MM.1S (cell line): ENCODE data around the gene CLCN4.
A peak's percentile ranks its signal among the peaks of the same experiment; 100 is the strongest.

Experiments used
- DNase-seq: peaks from one replicate; pipeline ENCODE4 v3.0.0-alpha.2; 2015
- H2AFZ ChIP-seq: fragments of 300-600 bp; sonication (generic); 2 replicates; pipeline ENCODE4 v1.6.0; 2016; ENCODE audit warnings: antibody characterized with exemption, low read length
- H3F3A ChIP-seq: fragments of 300-600 bp; sonication (generic); 2 replicates; pipeline ENCODE4 v1.6.1; 2016; ENCODE audit warnings: mild to moderate bottlenecking, antibody characterized with exemption, low read length, moderate library complexity, mixed read lengths; ENCODE audit not compliant: insufficient read depth
- H3K27ac ChIP-seq: fragments of 300-600 bp; sonication (generic); 2 replicates; pipeline ENCODE4 v1.5.1; 2016; ENCODE audit warnings: mild to moderate bottlenecking, low read length
- H3K27me3 ChIP-seq: fragments of 300-600 bp; sonication (generic); replicated peaks from 2 replicates; pipeline ENCODE4 v1.6.0; 2016; ENCODE audit warnings: low read length; ENCODE audit not compliant: insufficient read depth
- H3K36me3 ChIP-seq: fragments of 300-600 bp; sonication (generic); replicated peaks from 2 replicates; pipeline ENCODE4 v1.6.1; 2016; ENCODE audit warnings: mild to moderate bottlenecking, low read length, mixed read lengths; ENCODE audit not compliant: insufficient read depth
- H3K4me1 ChIP-seq: fragments of 300-600 bp; sonication (generic); 2 replicates; pipeline ENCODE4 v1.6.1; 2016; ENCODE audit warnings: low read length, mixed read lengths
- H3K4me2 ChIP-seq: fragments of 300-600 bp; sonication (generic); 2 replicates; pipeline ENCODE4 v1.6.0; 2016; ENCODE audit warnings: low read depth, low read length
- H3K4me3 ChIP-seq: fragments of 300-600 bp; sonication (generic); 2 replicates; pipeline ENCODE4 v1.5.1; 2016; ENCODE audit warnings: low read length, mixed read lengths
- H3K79me2 ChIP-seq: fragments of 300-600 bp; sonication (generic); 2 replicates; pipeline ENCODE4 v1.6.1; 2016; ENCODE audit warnings: mixed run types, low read length, mixed read lengths
- H3K9ac ChIP-seq: fragments of 300-600 bp; sonication (generic); 2 replicates; pipeline ENCODE4 v1.6.1; 2016; ENCODE audit warnings: low read length, mixed read lengths
- H3K9me2 ChIP-seq: fragments of 300-600 bp; sonication (generic); replicated peaks from 2 replicates; pipeline ENCODE4 v1.6.1; 2016; ENCODE audit warnings: mild to moderate bottlenecking, low read length, mixed read lengths; ENCODE audit not compliant: insufficient read depth
- H3K9me3 ChIP-seq: fragments of 300-600 bp; sonication (generic); replicated peaks from 2 replicates; pipeline ENCODE4 v1.6.1; 2016; ENCODE audit warnings: mild to moderate bottlenecking, low read length, mixed read lengths; ENCODE audit not compliant: insufficient read depth
- H4K20me1 ChIP-seq: fragments of 300-600 bp; sonication (generic); 2 replicates; pipeline ENCODE4 v1.6.1; 2016; ENCODE audit warnings: mild to moderate bottlenecking, low read length, moderate library complexity, mixed read lengths; ENCODE audit not compliant: insufficient read depth
- EZH2 ChIP-seq: fragments of 300-600 bp; sonication (generic); optimal IDR thresholded peaks from 2 replicates; pipeline ENCODE3; 2017; ENCODE audit warnings: low read depth, mild to moderate bottlenecking, antibody characterized with exemption, low read length, mixed read lengths
- EZH2phosphoT487 ChIP-seq: fragments of 300-600 bp; sonication (generic); IDR thresholded peaks from 2 replicates; pipeline ENCODE4 v1.6.1; 2018; ENCODE audit warnings: antibody characterized with exemption, low read length
- TF ChIP-seq, protein P1 (sequence below): fragments of 300-600 bp; sonication (generic); IDR thresholded peaks from 2 replicates; pipeline ENCODE4 v1.5.1; 2016; ENCODE audit warnings: antibody characterized with exemption, low read length, mixed read lengths

The CLCN4 gene

DNA sequence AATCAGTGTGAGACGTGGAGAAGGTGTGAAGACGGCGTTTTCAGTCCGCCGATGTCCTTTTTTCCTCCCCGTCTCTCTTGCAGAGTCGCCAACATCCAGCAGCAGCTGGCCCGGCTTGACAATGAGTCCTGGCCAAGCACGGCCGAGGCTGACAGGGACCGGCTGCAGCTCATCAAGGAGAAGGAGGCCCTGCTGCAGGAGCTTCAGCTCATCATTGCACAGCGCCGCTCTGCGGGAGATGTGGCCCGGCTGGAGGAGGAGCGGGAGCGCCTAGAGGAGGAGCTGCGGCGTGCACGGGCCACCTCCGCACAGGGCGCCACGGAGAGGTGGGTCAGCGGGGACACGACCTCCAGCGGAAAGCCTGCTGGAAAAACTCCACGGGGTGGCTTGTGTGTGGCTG lies 47.1 kb upstream of the CLCN4 start:
- Histone ChIP-seq H3K79me2 (peaks cover 53% of the 10 kb centered on the region), H3K27ac (peak overlapping the region; percentile 100), H3K4me1 (peaks cover 76% of the 10 kb centered on the region), H3K9me3 (no peaks in the 10 kb centered on the region), H4K20me1 (no peaks in the 10 kb centered on the region), H3K27me3 (no peaks in the 10 kb centered on the region), H3K9me2 (no peaks in the 10 kb centered on the region), H3K36me3 (no peaks in the 10 kb centered on the region), H2AFZ (no peak overlapping the region), H3K4me3 (no peak overlapping the region), H3K4me2 (peak overlapping the region; percentile 78), H3F3A (peaks cover 57% of the 10 kb centered on the region), H3K9ac (peak overlapping the region; percentile 94; the same call in 1 of the 2 replicates)
- DNase-seq, result no peak
- TF ChIP-seq, protein P1, sequence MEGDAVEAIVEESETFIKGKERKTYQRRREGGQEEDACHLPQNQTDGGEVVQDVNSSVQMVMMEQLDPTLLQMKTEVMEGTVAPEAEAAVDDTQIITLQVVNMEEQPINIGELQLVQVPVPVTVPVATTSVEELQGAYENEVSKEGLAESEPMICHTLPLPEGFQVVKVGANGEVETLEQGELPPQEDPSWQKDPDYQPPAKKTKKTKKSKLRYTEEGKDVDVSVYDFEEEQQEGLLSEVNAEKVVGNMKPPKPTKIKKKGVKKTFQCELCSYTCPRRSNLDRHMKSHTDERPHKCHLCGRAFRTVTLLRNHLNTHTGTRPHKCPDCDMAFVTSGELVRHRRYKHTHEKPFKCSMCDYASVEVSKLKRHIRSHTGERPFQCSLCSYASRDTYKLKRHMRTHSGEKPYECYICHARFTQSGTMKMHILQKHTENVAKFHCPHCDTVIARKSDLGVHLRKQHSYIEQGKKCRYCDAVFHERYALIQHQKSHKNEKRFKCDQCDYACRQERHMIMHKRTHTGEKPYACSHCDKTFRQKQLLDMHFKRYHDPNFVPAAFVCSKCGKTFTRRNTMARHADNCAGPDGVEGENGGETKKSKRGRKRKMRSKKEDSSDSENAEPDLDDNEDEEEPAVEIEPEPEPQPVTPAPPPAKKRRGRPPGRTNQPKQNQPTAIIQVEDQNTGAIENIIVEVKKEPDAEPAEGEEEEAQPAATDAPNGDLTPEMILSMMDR, result no peak
- TF ChIP-seq EZH2 (no peak), EZH2phosphoT487 (no peak)

DNA sequence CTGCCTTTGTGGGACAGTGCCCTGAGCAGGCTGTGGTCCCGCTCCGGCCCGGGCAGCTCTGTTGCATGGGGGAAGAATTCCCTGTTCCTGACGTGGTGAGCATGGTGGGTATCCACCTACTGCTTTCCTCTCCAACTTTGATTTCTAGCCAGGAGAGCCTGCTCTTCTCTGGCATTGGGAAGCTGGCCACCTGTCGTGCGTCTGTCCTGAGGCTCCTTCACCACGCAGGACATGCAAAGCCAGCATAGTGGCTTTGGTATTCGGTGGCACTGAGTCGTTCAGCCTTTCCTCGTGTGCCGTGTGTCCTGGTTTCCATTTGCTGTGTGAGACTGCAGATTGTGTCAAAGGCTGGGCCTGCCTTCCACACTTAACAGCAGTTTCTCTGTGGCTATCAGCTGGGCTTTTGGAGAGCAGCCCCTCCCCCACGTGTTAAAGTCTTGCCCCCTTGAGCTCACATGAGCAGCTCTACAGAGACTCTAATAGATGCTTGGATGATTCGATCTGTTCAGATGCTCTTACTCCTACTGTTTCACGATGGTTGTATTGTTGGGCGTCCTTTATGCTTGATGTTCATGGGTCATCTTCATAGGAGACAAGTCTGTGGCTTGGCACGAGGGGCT lies 46.3 kb upstream of the CLCN4 start:
- H2AFZ ChIP-seq, result no peak overlapping the region; the same call in 1 of the 2 replicates
- peak; percentile 38 for DNase-seq
- no peaks in the 10 kb centered on the region for H4K20me1 ChIP-seq
- H3K4me1 ChIP-seq, result peaks cover 82% of the 10 kb centered on the region
- no peaks in the 10 kb centered on the region for H3K36me3 ChIP-seq
- peaks cover 57% of the 10 kb centered on the region for H3F3A ChIP-seq
- H3K9me2 ChIP-seq, result no peaks in the 10 kb centered on the region
- no peaks in the 10 kb centered on the region for H3K9me3 ChIP-seq
- no peaks in the 10 kb centered on the region for H3K27me3 ChIP-seq
- peak overlapping the region; percentile 78 for H3K4me2 ChIP-seq
- H3K79me2 ChIP-seq, result peaks cover 56% of the 10 kb centered on the region
- peak overlapping the region; percentile 40 for H3K4me3 ChIP-seq
- TF ChIP-seq EZH2phosphoT487, result no peak
- TF ChIP-seq, protein P1, result no peak
- no peak for TF ChIP-seq EZH2
- H3K27ac ChIP-seq, result peak overlapping the region; percentile 100
- peak overlapping the region; percentile 94 for H3K9ac ChIP-seq

DNA sequence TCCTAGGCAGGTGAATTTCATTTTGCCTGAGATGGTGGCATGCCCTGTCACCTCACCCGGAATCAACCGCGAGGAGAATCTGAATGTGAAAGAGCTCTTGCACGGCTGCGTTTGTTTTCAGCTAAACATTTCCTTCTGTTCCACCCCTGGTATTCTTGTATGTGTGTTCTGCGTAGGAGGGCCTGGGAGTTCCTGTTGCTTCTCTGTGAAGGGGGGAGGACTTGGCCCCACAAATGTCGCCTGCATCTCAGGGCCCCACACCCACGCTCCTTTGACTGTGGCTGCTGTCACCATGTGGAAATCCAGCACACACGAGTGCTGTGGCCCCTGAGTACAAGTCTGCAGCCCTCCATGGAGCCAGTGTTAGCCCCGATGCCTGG lies 45.8 kb upstream of the CLCN4 start:
- Histone ChIP-seq H3K27me3 (no peaks in the 10 kb centered on the region), H3K9me2 (no peaks in the 10 kb centered on the region), H3K36me3 (no peaks in the 10 kb centered on the region), H3K4me3 (peak overlapping the region; percentile 40), H3K9me3 (no peaks in the 10 kb centered on the region), H3K4me1 (peaks cover 79% of the 10 kb centered on the region), H3K9ac (peak overlapping the region; percentile 94), H3K27ac (peak overlapping the region; percentile 100), H4K20me1 (no peaks in the 10 kb centered on the region), H2AFZ (no peak overlapping the region; the same call in 1 of the 2 replicates), H3K4me2 (peak overlapping the region; percentile 78), H3K79me2 (peaks cover 55% of the 10 kb centered on the region), H3F3A (peaks cover 54% of the 10 kb centered on the region)
- DNase-seq, result peak; percentile 57
- TF ChIP-seq EZH2phosphoT487, result no peak
- TF ChIP-seq, protein P1, result no peak
- no peak for TF ChIP-seq EZH2
